Heart right ventricle (tissue), 16 donors: ENCODE measurements around the gene PSPN. TPM values are rescaled to one million over a fixed set of nuclear protein-coding genes. Genes with fewer than 3 reads are reported as not detected.

ENCODE experiments used
- ATAC-seq, 8 donors: fragments of 200-7000 bp; cut with Tn5 transposase; one replicate each; pipeline ENCODE4 v1.9.1; 2020; ENCODE audit warnings: mild to moderate bottlenecking in 8 of 8, moderate library complexity in 8 of 8, moderate number of reproducible peaks in 1 of 8
- DNase-seq, 2 donors: peaks; one replicate each; pipeline ENCODE4 v3.0.0-alpha.2; 2020
- H3K27ac ChIP-seq, 10 donors: fragments of 200-600 bp; sonication (generic) in 2 of 10; one replicate each; pipeline versions ENCODE4 v1.5.0 to v1.8.0; 2020 to 2022; ENCODE audit warnings: mild to moderate bottlenecking in 3 of 10
- H3K27me3 ChIP-seq, 7 donors: fragments of 200-600 bp; one replicate each; pipeline ENCODE4 v1.8.0; 2021 to 2022; ENCODE audit warnings: mild to moderate bottlenecking in 2 of 7
- H3K36me3 ChIP-seq, 9 donors: fragments of 200-600 bp; sonication (generic) in 1 of 9; one replicate each; pipeline versions ENCODE4 v1.5.0 to v1.8.0; 2020 to 2022; ENCODE audit warnings: mild to moderate bottlenecking in 2 of 9
- H3K4me1 ChIP-seq, 9 donors: fragments of 200-600 bp; sonication (generic) in 1 of 9; one replicate each; pipeline versions ENCODE4 v1.5.0 to v1.8.0; 2020 to 2022; ENCODE audit warnings: mild to moderate bottlenecking in 4 of 9
- H3K4me3 ChIP-seq, 10 donors: fragments of 200-600 bp; sonication (generic) in 2 of 10; one replicate each; pipeline versions ENCODE4 v1.5.0 to v1.8.0; 2020 to 2022; ENCODE audit warnings: mild to moderate bottlenecking in 7 of 10, moderate library complexity in 2 of 10
- H3K9me3 ChIP-seq, 11 donors: fragments of 200-600 bp in 10 of 11; sonication (generic) in 2 of 11; one replicate each; pipeline versions ENCODE4 v1.5.0 to v1.8.0; 2013 to 2022; ENCODE audit warnings: mild to moderate bottlenecking in 2 of 11, control low read depth in 1 of 11, moderate library complexity in 1 of 11
- CTCF ChIP-seq, 9 donors: fragments of 200-600 bp; sonication (generic) in 2 of 9; IDR thresholded peaks; one replicate each; pipeline versions ENCODE4 v1.5.0 to v1.8.0; 2021 to 2022; ENCODE audit warnings: antibody characterized with exemption in 9 of 9, mild to moderate bottlenecking in 5 of 9, moderate library complexity in 1 of 9
- WGBS, 2 donors: extraction: QIAGEN DNeasy Blood & Tissue Kit; methylation state at CpG; one replicate each; pipeline ENCODE4 v1.1.7; 2013; ENCODE audit warnings: inconsistent platforms in 1 of 2; 5-methylcytosine and 5-hydroxymethylcytosine counted together
- intact Hi-C, 10 donors: fragments of 100-400 bp; cut with DNase I; formaldehyde crosslinking; loops; one replicate each; pipeline versions ENCODE4 v1.11.1 to v1.14.2; 2022
- polyA plus RNA-seq, 2 donors: library from polyadenylated mRNA; stranded (reverse); fragments of 200-250 nt; gene quantifications; one replicate each; pipeline ENCODE4 v1.2.3, GENCODE V29; 2013
- total RNA-seq, 10 donors: library from RNA; stranded (reverse); fragmentation: NEBNext Ultra II Directional in 3 of 10; extraction: Animal tissue kit (Norgen Biotek cat#: 25700) in 3 of 10; gene quantifications; one replicate each; pipeline versions ENCODE4 v1.2.1 to v1.2.4, GENCODE V29; 2021 to 2023
- donor health status: Arrhythmogenic right ventricular cardiomyopathy.
- donor health status: ischemic (EF 13 %, LVEDD 7.1; RV severe dilation, severe dysfunction).
- donor health status: healthy with polysubstance abuse.
- donor health status: DM: no; HTN: yes; CAD: no.
- donor health status: DM: no; HTN: no; CAD: no.
- donor health status: ischemic (EF 25% LVEDD 6.9; RV normal size, moderate dysfunction).
- donor health status: ischemic (EF 25% LVEDD 5.7; RV mildly dilated, moderate dysfunction).
- donor health status: healthy.
- donor health status: DM: yes; HTN: yes; CAD: no.
- donor health status: Ischemic cardiomyopathy.
- donor health status: ischemic (EF 35%, LVEDD 5.7; RV mildly dilated, moderate dysfunction).
- donor health status: nonischemic (EF 11% LVEDD 7.7; RV severe dilation, severe dysfunction).
- donor health status: DM: yes; HTN: yes; CAD: no.
- donor health status: PGD.
- donor health status: ischemic (EF 29% LVEDD 5.4; RV normal size, mild dysfunction).
- donor health status: nonischemic (EF 23%, LVEDD 6.1; RV moderate dilation, normal function).

The PSPN gene
- total and polyA plus RNA-seq, 12 donors, result 0.36 to 1.4 (median 0.70) TPM

DNA sequence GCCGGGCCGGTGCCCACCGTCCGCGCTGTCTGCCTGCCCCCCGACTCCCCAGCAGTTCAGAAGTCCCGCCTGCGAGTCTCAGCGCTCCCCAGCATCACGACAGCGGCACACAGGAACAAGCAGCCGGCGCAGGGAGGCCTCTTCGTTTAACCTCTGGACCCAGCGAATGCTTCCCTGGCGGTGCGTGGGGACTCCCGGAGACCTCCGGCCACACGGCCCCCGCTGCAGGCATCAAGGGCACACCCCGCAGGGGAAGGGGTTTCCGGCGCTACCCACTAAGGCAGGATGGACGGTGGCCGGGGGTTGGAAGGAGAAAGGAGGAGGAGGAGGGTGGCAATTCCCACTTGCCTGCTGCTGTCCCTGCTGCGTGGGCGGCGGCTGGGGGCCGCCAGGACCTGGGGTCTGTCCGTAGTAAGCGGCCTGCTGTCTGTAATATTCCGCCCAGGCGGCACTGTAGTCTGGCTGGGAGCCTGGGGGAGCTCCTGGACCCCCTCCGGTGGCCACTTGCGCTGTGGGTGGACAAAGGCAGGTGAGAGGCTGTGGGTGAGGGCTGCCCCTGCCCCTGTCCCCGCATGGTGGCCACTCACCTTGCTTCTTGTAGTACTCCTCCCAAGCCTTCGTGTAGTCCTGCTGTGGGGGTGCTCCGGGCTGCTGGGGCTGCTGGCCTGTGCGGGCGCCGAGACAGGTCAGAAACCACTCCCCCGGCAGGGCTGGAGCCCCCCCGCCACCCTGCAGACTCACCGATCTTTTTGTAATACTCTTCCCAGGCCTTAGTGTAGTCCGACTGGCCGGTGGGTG, 39.3 kb upstream of the PSPN start:
- Histone ChIP-seq H3K27ac (no peak overlapping the region), H3K4me3 (no peak overlapping the region), H3K9me3 (no peaks in the 10 kb centered on the region), H3K36me3 (peaks cover 10 to 69% (median 59%) of the 10 kb centered on the region in 9 donors), H3K27me3 (no peaks in the 10 kb centered on the region), H3K4me1 (peaks cover 0 to 26% (median 0%) of the 10 kb centered on the region in 9 donors)
- ATAC-seq, result no peak
- DNase-seq, result no peak
- WGBS, 2 donors, result 90 to 91% methylated on average over 47 of the region's 47 CpGs
- intact Hi-C loops, result loop anchor here in 1 of 10 donors (10.0 kb wide), 1 partner anchor 190 kb away; no protein-coding TSS in a partner anchor
- TF ChIP-seq CTCF (IDR thresholded peaks at IDR 0.05), result no peak

- intact Hi-C loops, result loop anchor here in 1 of 10 donors (10.0 kb wide), 1 partner anchor 189 kb away; no protein-coding TSS in a partner anchor
- DNase-seq (no peak), ATAC-seq (no peak)
- Histone ChIP-seq H3K27ac (peak overlapping the region in 1 of 10 donors; percentile 41), H3K4me1 (peaks cover 0 to 20% (median 0%) of the 10 kb centered on the region in 9 donors), H3K9me3 (no peaks in the 10 kb centered on the region), H3K4me3 (no peak overlapping the region), H3K27me3 (no peaks in the 10 kb centered on the region), H3K36me3 (peaks cover 10 to 59% (median 49%) of the 10 kb centered on the region in 9 donors)
- no peak for TF ChIP-seq CTCF (IDR thresholded peaks at IDR 0.05)
- 75% methylated on average over 42 of the region's 42 CpGs for WGBS, 2 donors
Observed at GRCh38 chr19:6413721-6414643, 38.2 kb upstream of the PSPN start.

GRCh38 chr19:6413291-6413690, 37.6 kb upstream of the PSPN start:
- Histone ChIP-seq H3K27me3 (no peaks in the 10 kb centered on the region), H3K9me3 (no peaks in the 10 kb centered on the region), H3K36me3 (peaks cover 10 to 52% (median 42%) of the 10 kb centered on the region in 9 donors), H3K27ac (peak overlapping the region in 2 of 10 donors; percentile 30 to 41), H3K4me3 (no peak overlapping the region), H3K4me1 (peaks cover 0 to 20% (median 0%) of the 10 kb centered on the region in 9 donors)
- WGBS, 2 donors, result 60 to 63% methylated on average over 10 of the region's 10 CpGs
- intact Hi-C loops, result loop anchor here in 1 of 10 donors (10.0 kb wide), 1 partner anchor 188 kb away; no protein-coding TSS in a partner anchor
- DNase-seq (no peak), ATAC-seq (no peak)
- no peak for TF ChIP-seq CTCF (IDR thresholded peaks at IDR 0.05)
